Measurements from ENCODE around the gene PTPRZ1.

DNA sequence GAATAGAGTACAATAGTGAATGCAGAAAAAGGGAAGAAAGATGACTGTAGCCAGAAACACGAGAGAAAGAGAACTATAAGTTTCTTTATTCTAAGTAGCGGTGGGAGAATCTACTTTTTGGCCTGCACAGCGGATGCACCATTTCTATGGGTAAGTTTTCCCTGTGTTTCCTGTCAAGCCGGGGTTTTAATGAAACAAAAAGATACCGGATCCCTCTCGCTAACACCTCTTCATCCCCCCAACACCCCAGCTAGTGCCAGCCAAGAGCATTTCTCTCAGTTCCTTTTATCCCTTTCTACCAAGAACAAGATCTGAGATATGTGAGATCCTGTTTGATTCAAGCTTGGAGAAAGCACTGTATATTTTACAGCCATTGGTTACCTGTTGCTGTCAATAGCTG lies 14.7 kb downstream of the PTPRZ1 start:
- TF ChIP-seq, protein P1, sequence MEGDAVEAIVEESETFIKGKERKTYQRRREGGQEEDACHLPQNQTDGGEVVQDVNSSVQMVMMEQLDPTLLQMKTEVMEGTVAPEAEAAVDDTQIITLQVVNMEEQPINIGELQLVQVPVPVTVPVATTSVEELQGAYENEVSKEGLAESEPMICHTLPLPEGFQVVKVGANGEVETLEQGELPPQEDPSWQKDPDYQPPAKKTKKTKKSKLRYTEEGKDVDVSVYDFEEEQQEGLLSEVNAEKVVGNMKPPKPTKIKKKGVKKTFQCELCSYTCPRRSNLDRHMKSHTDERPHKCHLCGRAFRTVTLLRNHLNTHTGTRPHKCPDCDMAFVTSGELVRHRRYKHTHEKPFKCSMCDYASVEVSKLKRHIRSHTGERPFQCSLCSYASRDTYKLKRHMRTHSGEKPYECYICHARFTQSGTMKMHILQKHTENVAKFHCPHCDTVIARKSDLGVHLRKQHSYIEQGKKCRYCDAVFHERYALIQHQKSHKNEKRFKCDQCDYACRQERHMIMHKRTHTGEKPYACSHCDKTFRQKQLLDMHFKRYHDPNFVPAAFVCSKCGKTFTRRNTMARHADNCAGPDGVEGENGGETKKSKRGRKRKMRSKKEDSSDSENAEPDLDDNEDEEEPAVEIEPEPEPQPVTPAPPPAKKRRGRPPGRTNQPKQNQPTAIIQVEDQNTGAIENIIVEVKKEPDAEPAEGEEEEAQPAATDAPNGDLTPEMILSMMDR (IDR thresholded peaks at IDR 0.05), result no peak
- TF ChIP-seq ZNF416 (CRISPR knock-in tag; IDR thresholded peaks at IDR 0.05), result no peak
- TF ChIP-seq ELF4 (CRISPR knock-in tag; IDR thresholded peaks at IDR 0.05; ENCODE audit: low read depth), result no peak
- TF ChIP-seq, protein P2, sequence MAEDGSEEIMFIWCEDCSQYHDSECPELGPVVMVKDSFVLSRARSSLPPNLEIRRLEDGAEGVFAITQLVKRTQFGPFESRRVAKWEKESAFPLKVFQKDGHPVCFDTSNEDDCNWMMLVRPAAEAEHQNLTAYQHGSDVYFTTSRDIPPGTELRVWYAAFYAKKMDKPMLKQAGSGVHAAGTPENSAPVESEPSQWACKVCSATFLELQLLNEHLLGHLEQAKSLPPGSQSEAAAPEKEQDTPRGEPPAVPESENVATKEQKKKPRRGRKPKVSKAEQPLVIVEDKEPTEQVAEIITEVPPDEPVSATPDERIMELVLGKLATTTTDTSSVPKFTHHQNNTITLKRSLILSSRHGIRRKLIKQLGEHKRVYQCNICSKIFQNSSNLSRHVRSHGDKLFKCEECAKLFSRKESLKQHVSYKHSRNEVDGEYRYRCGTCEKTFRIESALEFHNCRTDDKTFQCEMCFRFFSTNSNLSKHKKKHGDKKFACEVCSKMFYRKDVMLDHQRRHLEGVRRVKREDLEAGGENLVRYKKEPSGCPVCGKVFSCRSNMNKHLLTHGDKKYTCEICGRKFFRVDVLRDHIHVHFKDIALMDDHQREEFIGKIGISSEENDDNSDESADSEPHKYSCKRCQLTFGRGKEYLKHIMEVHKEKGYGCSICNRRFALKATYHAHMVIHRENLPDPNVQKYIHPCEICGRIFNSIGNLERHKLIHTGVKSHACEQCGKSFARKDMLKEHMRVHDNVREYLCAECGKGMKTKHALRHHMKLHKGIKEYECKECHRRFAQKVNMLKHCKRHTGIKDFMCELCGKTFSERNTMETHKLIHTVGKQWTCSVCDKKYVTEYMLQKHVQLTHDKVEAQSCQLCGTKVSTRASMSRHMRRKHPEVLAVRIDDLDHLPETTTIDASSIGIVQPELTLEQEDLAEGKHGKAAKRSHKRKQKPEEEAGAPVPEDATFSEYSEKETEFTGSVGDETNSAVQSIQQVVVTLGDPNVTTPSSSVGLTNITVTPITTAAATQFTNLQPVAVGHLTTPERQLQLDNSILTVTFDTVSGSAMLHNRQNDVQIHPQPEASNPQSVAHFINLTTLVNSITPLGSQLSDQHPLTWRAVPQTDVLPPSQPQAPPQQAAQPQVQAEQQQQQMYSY (CRISPR knock-in tag; IDR thresholded peaks at IDR 0.05), result no peak

Measured in WTC11 (cell line).